Uterus (tissue), 4 donors: ENCODE data around the gene ZFYVE1. TPM values are rescaled to one million over a fixed set of nuclear protein-coding genes. Genes with fewer than 3 reads are reported as not detected.

ENCODE experiments used
- DNase-seq, 2 donors: peaks; one replicate each; pipeline ENCODE4 v3.0.0-alpha.2; 2019 to 2020
- H3K27ac ChIP-seq, 2 donors: fragments of 200-600 bp; sonication (generic); 1 replicate in 1 of 2; 2 replicates in 1 of 2; pipeline ENCODE4 v1.5.1; 2016 to 2018
- H3K27me3 ChIP-seq, 2 donors: fragments of 200-600 bp; sonication (generic); one replicate each; pipeline ENCODE4 v1.5.1; 2018 to 2019; ENCODE audit warnings: control low read depth in 1 of 2
- H3K36me3 ChIP-seq, 2 donors: fragments of 200-600 bp; sonication (generic); one replicate each; pipeline ENCODE4 v1.5.1; 2019; ENCODE audit warnings: control low read depth in 1 of 2
- H3K4me1 ChIP-seq, 2 donors: fragments of 200-600 bp; sonication (generic); one replicate each; pipeline ENCODE4 v1.5.1; 2018 to 2019; ENCODE audit warnings: control low read depth in 1 of 2
- H3K4me3 ChIP-seq, 2 donors: fragments of 200-600 bp; sonication (generic); 1 replicate in 1 of 2; 2 replicates in 1 of 2; pipeline ENCODE4 v1.5.1; 2018 to 2019; ENCODE audit warnings: mild to moderate bottlenecking in 1 of 2
- H3K9me3 ChIP-seq, 2 donors: fragments of 200-600 bp; sonication (generic); one replicate each; pipeline ENCODE4 v1.5.1; 2019; ENCODE audit warnings: control low read depth in 1 of 2
- POLR2A ChIP-seq, 2 donors: fragments of 450-650 bp; IDR thresholded peaks; one replicate each; pipeline ENCODE4 v1.6.1; 2016; ENCODE audit warnings: antibody characterized with exemption in 2 of 2, mild to moderate bottlenecking in 1 of 2, moderate library complexity in 1 of 2
- intact Hi-C: fragments of 100-400 bp; cut with DNase I; formaldehyde crosslinking; loops from one replicate; pipeline ENCODE4 v1.15.1; 2023; ENCODE audit warnings: low total_unique reads
- total RNA-seq, 4 donors: library from RNA; depleted of rRNA in 3 of 4; stranded (reverse); fragments of >200 nt in 3 of 4; gene quantifications; one replicate each; pipeline versions ENCODE4 v1.1.0 to v1.2.4, GENCODE V29; 2014 to 2023
- TF ChIP-seq, protein P1 (sequence below), 4 experiments: fragments of 200-600 bp in 2 of 4; fragments of 450-650 bp in 2 of 4; sonication (generic) in 2 of 4; IDR thresholded peaks; one replicate each; pipeline ENCODE4 v1.5.1; 2016 to 2019; ENCODE audit warnings: antibody characterized with exemption in 4 of 4, mild to moderate bottlenecking in 2 of 4, moderate library complexity in 1 of 4
- donor health status: DM: yes; HTN: yes; CAD: no.

Gene ZFYVE1
- total RNA-seq, 4 donors from 2014 or later, result 3.2 to 14.7 (median 9.8) TPM

- intact Hi-C loops, result no loop called here
- H3K27me3 ChIP-seq, result no peaks in the 10 kb centered on the region
- TF ChIP-seq, protein P1, sequence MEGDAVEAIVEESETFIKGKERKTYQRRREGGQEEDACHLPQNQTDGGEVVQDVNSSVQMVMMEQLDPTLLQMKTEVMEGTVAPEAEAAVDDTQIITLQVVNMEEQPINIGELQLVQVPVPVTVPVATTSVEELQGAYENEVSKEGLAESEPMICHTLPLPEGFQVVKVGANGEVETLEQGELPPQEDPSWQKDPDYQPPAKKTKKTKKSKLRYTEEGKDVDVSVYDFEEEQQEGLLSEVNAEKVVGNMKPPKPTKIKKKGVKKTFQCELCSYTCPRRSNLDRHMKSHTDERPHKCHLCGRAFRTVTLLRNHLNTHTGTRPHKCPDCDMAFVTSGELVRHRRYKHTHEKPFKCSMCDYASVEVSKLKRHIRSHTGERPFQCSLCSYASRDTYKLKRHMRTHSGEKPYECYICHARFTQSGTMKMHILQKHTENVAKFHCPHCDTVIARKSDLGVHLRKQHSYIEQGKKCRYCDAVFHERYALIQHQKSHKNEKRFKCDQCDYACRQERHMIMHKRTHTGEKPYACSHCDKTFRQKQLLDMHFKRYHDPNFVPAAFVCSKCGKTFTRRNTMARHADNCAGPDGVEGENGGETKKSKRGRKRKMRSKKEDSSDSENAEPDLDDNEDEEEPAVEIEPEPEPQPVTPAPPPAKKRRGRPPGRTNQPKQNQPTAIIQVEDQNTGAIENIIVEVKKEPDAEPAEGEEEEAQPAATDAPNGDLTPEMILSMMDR (IDR thresholded peaks at IDR 0.05), result no peak
- no peak for TF ChIP-seq POLR2A (IDR thresholded peaks at IDR 0.05)
Measured at GRCh38 chr14:73000073-73000472, 26.8 kb downstream of the ZFYVE1 start.

GRCh38 chr14:72999316-72999715 is 27.6 kb downstream of the ZFYVE1 start:
- Histone ChIP-seq H3K9me3 (no peaks in the 10 kb centered on the region), H3K4me1 (no peaks in the 10 kb centered on the region), H3K27ac (no peak overlapping the region), H3K27me3 (no peaks in the 10 kb centered on the region), H3K4me3 (no peak overlapping the region), H3K36me3 (no peaks in the 10 kb centered on the region)
- no peak for DNase-seq
- intact Hi-C loops, result no loop called here
- no peak for TF ChIP-seq POLR2A (IDR thresholded peaks at IDR 0.05)
- TF ChIP-seq, protein P1 (IDR thresholded peaks at IDR 0.05), result no peak

More at GRCh38 chr14:73000073-73000472, 26.8 kb downstream of the ZFYVE1 start:
- no peaks in the 10 kb centered on the region for H3K36me3 ChIP-seq
- no peak for DNase-seq
- no peaks in the 10 kb centered on the region for H3K4me1 ChIP-seq
- no peak overlapping the region for H3K4me3 ChIP-seq
- H3K9me3 ChIP-seq, result no peaks in the 10 kb centered on the region
- no peak overlapping the region for H3K27ac ChIP-seq

DNA sequence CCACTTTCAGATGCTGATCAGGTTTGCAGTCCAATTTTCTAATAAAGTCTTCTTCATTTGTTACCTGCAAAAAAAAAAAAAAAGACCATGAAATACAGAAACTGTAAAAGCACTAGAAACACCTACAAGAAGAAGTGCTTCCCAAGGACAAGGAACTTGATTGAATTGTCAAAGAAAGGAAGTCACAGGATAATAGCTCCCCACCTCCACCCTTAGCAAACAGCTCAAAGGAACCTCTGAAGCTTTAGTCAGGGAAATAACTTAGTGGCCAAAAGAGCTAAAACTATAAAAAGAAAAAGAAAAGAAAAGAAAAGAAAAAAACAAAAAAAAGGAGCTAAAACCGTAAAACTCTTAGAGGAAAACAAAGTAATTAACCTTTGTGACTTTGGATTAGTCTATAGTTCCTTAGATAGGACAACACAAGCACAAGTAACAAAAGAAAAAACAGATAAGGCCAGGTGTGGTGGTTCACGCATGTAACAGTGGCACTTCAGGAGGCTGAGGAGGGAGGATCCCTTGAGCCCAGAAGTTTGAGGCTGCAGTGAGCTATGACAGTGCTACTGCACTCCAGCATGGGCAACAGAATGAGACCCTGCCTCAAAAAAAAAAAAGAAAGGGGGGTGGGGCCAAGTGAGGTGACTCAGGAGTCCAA is 28.5 kb downstream of the ZFYVE1 start:
- Histone ChIP-seq H3K9me3 (no peaks in the 10 kb centered on the region), H3K4me1 (no peaks in the 10 kb centered on the region), H3K27ac (no peak overlapping the region), H3K4me3 (no peak overlapping the region), H3K36me3 (no peaks in the 10 kb centered on the region), H3K27me3 (no peaks in the 10 kb centered on the region)
- DNase-seq, result no peak
- intact Hi-C loops, result no loop called here
- TF ChIP-seq, protein P1 (IDR thresholded peaks at IDR 0.05), result no peak
- TF ChIP-seq POLR2A (IDR thresholded peaks at IDR 0.05), result no peak

- no peaks in the 10 kb centered on the region for H3K4me1 ChIP-seq
- no peaks in the 10 kb centered on the region for H3K27me3 ChIP-seq
- no peaks in the 10 kb centered on the region for H3K36me3 ChIP-seq
- H3K27ac ChIP-seq, result no peak overlapping the region
- intact Hi-C loops, result no loop called here
- no peaks in the 10 kb centered on the region for H3K9me3 ChIP-seq
- H3K4me3 ChIP-seq, result no peak overlapping the region
- DNase-seq, result no peak
- TF ChIP-seq, protein P1 (IDR thresholded peaks at IDR 0.05), result no peak
- no peak for TF ChIP-seq POLR2A (IDR thresholded peaks at IDR 0.05)
Measured at GRCh38 chr14:72996916-72997315, 30.0 kb downstream of the ZFYVE1 start.

- H3K36me3 ChIP-seq, result no peaks in the 10 kb centered on the region
- H3K4me3 ChIP-seq, result no peak overlapping the region
- intact Hi-C loops, result no loop called here
- TF ChIP-seq, protein P1 (IDR thresholded peaks at IDR 0.05), result no peak
- no peak for TF ChIP-seq POLR2A (IDR thresholded peaks at IDR 0.05)
- no peaks in the 10 kb centered on the region for H3K4me1 ChIP-seq
- H3K27me3 ChIP-seq, result no peaks in the 10 kb centered on the region
- no peaks in the 10 kb centered on the region for H3K9me3 ChIP-seq
- DNase-seq, result no peak
- no peak overlapping the region for H3K27ac ChIP-seq
Measured at GRCh38 chr14:72990171-72990570, 36.7 kb downstream of the ZFYVE1 start.
